Measurements from ENCODE around the gene TEF.

TEF gene

DNA sequence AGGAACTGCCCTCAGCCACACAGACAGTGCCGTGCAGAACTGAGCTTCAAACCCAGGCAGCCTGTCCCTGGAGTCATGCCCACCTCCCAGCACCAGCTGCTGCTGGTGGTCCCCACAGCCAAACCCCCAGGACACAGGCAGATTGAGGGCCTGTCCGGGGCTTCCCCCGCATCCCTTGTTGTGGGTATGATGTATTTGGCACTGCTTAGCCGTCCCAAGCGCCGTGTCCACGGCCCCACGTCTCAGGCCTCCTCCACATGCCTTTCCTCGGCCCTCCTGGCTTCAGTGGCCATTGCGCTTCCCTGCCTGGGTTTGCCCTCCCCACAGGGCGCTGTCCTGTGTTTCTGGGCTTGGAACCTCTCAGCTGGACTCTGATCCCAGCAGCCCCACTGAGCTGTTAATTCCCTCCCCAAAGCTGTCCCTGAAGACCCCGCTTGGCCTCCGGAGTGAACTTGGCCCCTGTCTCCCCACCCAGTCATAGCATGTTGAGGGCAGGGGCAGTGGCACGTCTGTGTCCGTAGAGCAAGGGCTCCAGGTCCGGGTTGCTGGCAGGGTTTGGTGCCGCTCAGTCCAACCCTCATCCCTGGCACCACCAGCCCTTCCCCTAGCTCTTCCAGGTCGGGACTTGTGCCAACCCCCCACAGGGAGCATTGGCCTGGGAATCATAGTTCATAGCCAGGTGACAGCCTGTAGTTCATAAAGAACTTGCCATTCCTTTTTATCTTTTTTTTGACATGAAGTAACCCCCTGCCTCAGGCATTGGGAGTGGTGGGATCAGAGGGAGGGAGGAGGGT lies 34.5 kb upstream of the TEF start:
- TF ChIP-seq CSDC2 (CRISPR knock-in tag; IDR thresholded peaks at IDR 0.05), result no peak
- TF ChIP-seq, protein P1, sequence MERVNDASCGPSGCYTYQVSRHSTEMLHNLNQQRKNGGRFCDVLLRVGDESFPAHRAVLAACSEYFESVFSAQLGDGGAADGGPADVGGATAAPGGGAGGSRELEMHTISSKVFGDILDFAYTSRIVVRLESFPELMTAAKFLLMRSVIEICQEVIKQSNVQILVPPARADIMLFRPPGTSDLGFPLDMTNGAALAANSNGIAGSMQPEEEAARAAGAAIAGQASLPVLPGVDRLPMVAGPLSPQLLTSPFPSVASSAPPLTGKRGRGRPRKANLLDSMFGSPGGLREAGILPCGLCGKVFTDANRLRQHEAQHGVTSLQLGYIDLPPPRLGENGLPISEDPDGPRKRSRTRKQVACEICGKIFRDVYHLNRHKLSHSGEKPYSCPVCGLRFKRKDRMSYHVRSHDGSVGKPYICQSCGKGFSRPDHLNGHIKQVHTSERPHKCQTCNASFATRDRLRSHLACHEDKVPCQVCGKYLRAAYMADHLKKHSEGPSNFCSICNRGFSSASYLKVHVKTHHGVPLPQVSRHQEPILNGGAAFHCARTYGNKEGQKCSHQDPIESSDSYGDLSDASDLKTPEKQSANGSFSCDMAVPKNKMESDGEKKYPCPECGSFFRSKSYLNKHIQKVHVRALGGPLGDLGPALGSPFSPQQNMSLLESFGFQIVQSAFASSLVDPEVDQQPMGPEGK (CRISPR knock-in tag; IDR thresholded peaks at IDR 0.05; ENCODE audit: borderline replicate concordance), result no peak
- TF ChIP-seq TOX (CRISPR knock-in tag; IDR thresholded peaks at IDR 0.05; ENCODE audit: borderline replicate concordance), result no peak
- TF ChIP-seq RARB (CRISPR knock-in tag; IDR thresholded peaks at IDR 0.05), result no peak
- TF ChIP-seq ESRRG (CRISPR knock-in tag; IDR thresholded peaks at IDR 0.05), result no peak
- no peak for TF ChIP-seq PPARA (CRISPR knock-in tag; IDR thresholded peaks at IDR 0.05; ENCODE audit: borderline replicate concordance)
- no peak for TF ChIP-seq ISL1 (CRISPR knock-in tag; IDR thresholded peaks at IDR 0.05)
- no peak for TF ChIP-seq ARNTL (CRISPR knock-in tag; IDR thresholded peaks at IDR 0.05; ENCODE audit: borderline replicate concordance, low read depth)
- TF ChIP-seq BACH2 (CRISPR knock-in tag; IDR thresholded peaks at IDR 0.05; ENCODE audit: borderline replicate concordance), result no peak
- no peak for TF ChIP-seq ZFP30 (CRISPR knock-in tag; IDR thresholded peaks at IDR 0.05)
- no peak for TF ChIP-seq SNAI2 (CRISPR knock-in tag; IDR thresholded peaks at IDR 0.05)
- no peak for TF ChIP-seq ZNF70 (CRISPR knock-in tag; IDR thresholded peaks at IDR 0.05)
- TF ChIP-seq, protein P2, sequence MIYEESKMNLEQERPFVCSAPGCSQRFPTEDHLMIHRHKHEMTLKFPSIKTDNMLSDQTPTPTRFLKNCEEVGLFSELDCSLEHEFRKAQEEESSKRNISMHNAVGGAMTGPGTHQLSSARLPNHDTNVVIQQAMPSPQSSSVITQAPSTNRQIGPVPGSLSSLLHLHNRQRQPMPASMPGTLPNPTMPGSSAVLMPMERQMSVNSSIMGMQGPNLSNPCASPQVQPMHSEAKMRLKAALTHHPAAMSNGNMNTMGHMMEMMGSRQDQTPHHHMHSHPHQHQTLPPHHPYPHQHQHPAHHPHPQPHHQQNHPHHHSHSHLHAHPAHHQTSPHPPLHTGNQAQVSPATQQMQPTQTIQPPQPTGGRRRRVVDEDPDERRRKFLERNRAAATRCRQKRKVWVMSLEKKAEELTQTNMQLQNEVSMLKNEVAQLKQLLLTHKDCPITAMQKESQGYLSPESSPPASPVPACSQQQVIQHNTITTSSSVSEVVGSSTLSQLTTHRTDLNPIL (CRISPR knock-in tag; IDR thresholded peaks at IDR 0.05; ENCODE audit: low read depth), result no peak
- TF ChIP-seq, protein P3, sequence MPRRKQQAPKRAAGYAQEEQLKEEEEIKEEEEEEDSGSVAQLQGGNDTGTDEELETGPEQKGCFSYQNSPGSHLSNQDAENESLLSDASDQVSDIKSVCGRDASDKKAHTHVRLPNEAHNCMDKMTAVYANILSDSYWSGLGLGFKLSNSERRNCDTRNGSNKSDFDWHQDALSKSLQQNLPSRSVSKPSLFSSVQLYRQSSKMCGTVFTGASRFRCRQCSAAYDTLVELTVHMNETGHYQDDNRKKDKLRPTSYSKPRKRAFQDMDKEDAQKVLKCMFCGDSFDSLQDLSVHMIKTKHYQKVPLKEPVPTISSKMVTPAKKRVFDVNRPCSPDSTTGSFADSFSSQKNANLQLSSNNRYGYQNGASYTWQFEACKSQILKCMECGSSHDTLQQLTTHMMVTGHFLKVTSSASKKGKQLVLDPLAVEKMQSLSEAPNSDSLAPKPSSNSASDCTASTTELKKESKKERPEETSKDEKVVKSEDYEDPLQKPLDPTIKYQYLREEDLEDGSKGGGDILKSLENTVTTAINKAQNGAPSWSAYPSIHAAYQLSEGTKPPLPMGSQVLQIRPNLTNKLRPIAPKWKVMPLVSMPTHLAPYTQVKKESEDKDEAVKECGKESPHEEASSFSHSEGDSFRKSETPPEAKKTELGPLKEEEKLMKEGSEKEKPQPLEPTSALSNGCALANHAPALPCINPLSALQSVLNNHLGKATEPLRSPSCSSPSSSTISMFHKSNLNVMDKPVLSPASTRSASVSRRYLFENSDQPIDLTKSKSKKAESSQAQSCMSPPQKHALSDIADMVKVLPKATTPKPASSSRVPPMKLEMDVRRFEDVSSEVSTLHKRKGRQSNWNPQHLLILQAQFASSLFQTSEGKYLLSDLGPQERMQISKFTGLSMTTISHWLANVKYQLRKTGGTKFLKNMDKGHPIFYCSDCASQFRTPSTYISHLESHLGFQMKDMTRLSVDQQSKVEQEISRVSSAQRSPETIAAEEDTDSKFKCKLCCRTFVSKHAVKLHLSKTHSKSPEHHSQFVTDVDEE (CRISPR knock-in tag; IDR thresholded peaks at IDR 0.05), result no peak
- TF ChIP-seq, protein P4, sequence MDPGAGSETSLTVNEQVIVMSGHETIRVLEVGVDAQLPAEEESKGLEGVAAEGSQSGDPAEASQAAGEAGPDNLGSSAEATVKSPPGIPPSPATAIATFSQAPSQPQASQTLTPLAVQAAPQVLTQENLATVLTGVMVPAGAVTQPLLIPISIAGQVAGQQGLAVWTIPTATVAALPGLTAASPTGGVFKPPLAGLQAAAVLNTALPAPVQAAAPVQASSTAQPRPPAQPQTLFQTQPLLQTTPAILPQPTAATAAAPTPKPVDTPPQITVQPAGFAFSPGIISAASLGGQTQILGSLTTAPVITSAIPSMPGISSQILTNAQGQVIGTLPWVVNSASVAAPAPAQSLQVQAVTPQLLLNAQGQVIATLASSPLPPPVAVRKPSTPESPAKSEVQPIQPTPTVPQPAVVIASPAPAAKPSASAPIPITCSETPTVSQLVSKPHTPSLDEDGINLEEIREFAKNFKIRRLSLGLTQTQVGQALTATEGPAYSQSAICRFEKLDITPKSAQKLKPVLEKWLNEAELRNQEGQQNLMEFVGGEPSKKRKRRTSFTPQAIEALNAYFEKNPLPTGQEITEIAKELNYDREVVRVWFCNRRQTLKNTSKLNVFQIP (CRISPR knock-in tag; IDR thresholded peaks at IDR 0.05; ENCODE audit: borderline replicate concordance, low read depth), result no peak
- TF ChIP-seq ZC3H10 (CRISPR knock-in tag; IDR thresholded peaks at IDR 0.05), result no peak
- no peak for ATAC-seq

DNA sequence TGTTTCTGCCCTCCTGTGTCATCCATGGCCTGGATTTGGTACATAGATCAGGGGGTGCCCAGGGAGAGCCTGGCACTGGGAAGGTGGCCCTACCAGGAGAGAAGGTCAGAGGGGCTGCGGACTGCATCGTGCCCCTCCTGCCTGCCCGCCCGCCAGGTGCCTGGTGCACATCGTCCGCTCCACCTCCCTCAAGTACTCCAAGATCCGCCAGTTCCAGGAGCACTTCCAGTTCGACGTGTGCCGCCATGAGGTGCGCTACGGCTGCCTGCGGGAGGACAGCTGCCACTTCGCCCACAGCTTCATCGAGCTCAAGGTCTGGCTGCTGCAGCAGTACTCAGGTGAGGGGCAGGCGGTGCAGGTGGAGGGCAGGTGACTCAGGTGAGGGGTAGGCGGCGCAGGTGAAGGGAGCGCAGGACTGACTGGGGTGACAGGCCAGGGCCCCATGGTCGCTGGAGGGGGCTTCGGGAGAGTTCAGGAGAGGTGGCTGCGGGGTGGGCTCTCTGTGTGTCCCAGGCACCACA lies 32.7 kb upstream of the TEF start:
- no peak for ATAC-seq
- TF ChIP-seq ZC3H10 (CRISPR knock-in tag; IDR thresholded peaks at IDR 0.05) (no peak), ZFP30 (CRISPR knock-in tag; IDR thresholded peaks at IDR 0.05) (no peak), ZNF70 (CRISPR knock-in tag; IDR thresholded peaks at IDR 0.05) (no peak), ZFP3 (CRISPR knock-in tag; IDR thresholded peaks at IDR 0.05) (no peak), CSDC2 (CRISPR knock-in tag; IDR thresholded peaks at IDR 0.05) (no peak)
- TF ChIP-seq, protein P2 (CRISPR knock-in tag; IDR thresholded peaks at IDR 0.05; ENCODE audit: low read depth), result no peak
- TF ChIP-seq, protein P4 (CRISPR knock-in tag; IDR thresholded peaks at IDR 0.05; ENCODE audit: borderline replicate concordance, low read depth), result no peak
- TF ChIP-seq, protein P3 (CRISPR knock-in tag; IDR thresholded peaks at IDR 0.05), result no peak

All from SK-N-SH treated with all-trans-retinoic acid at 6 μM for 48 hours (cell line).